ENCODE results near the gene SMAD9.

SMAD9 gene

GRCh38 chr13:36862002-36862685 lies 57.9 kb downstream of the SMAD9 start:
- no peaks in the 10 kb centered on the region for H3K9me3 ChIP-seq (ENCODE audit: insufficient read depth, low read length)
- H3K27me3 ChIP-seq (ENCODE audit: low read depth, low read length), result peaks cover 36% of the 10 kb centered on the region
- no peak overlapping the region for H3K27ac ChIP-seq (ENCODE audit: low read length)
- H3K4me1 ChIP-seq (ENCODE audit: low read length), result no peaks in the 10 kb centered on the region
- H3K4me3 ChIP-seq (ENCODE audit: low read length), result no peak overlapping the region
- no peaks in the 10 kb centered on the region for H4K20me1 ChIP-seq (ENCODE audit: insufficient read depth, low read length)
- TF ChIP-seq CTCF (IDR thresholded peaks at IDR 0.05; ENCODE audit: low read depth, low read length) (no peak), EZH2phosphoT487 (IDR thresholded peaks at IDR 0.05; ENCODE audit: low read depth) (no peak)
- no peak overlapping the region for H2AFZ ChIP-seq (ENCODE audit: low read depth, low read length)
- no peaks in the 10 kb centered on the region for H3K36me3 ChIP-seq (replicated peaks; ENCODE audit: low read depth, low read length)
- no peak overlapping the region for H3K9ac ChIP-seq (ENCODE audit: low read length)
- H3K79me2 ChIP-seq (ENCODE audit: low read length), result no peaks in the 10 kb centered on the region
- H3K4me2 ChIP-seq (ENCODE audit: low read length), result no peak overlapping the region

GRCh38 chr13:36859259-36859658 lies 60.8 kb downstream of the SMAD9 start:
- Histone ChIP-seq H3K36me3 (replicated peaks; ENCODE audit: low read depth, low read length) (no peaks in the 10 kb centered on the region), H3K4me1 (ENCODE audit: low read length) (no peaks in the 10 kb centered on the region), H3K9ac (ENCODE audit: low read length) (no peak overlapping the region), H3K4me2 (ENCODE audit: low read length) (no peak overlapping the region), H2AFZ (ENCODE audit: low read depth, low read length) (no peak overlapping the region), H3K79me2 (ENCODE audit: low read length) (no peaks in the 10 kb centered on the region), H3K4me3 (ENCODE audit: low read length) (no peak overlapping the region), H3K27ac (ENCODE audit: low read length) (no peak overlapping the region), H3K27me3 (ENCODE audit: low read depth, low read length) (peaks cover 12% of the 10 kb centered on the region), H3K9me3 (ENCODE audit: insufficient read depth, low read length) (no peaks in the 10 kb centered on the region), H4K20me1 (ENCODE audit: insufficient read depth, low read length) (no peaks in the 10 kb centered on the region)
- TF ChIP-seq CTCF (IDR thresholded peaks at IDR 0.05; ENCODE audit: low read depth, low read length) (no peak), EZH2phosphoT487 (IDR thresholded peaks at IDR 0.05; ENCODE audit: low read depth) (no peak)

- no peak overlapping the region for H3K9ac ChIP-seq (ENCODE audit: low read length)
- H3K4me2 ChIP-seq (ENCODE audit: low read length), result no peak overlapping the region
- no peak for TF ChIP-seq EZH2phosphoT487 (IDR thresholded peaks at IDR 0.05; ENCODE audit: low read depth)
- peak; percentile 67 for TF ChIP-seq CTCF (IDR thresholded peaks at IDR 0.05; ENCODE audit: low read depth, low read length)
- no peaks in the 10 kb centered on the region for H3K9me3 ChIP-seq (ENCODE audit: insufficient read depth, low read length)
- no peak overlapping the region for H3K27ac ChIP-seq (ENCODE audit: low read length)
- no peaks in the 10 kb centered on the region for H3K4me1 ChIP-seq (ENCODE audit: low read length)
- peaks cover 2% of the 10 kb centered on the region; the same call in 1 of the 2 replicates for H3K27me3 ChIP-seq (ENCODE audit: low read depth, low read length)
- H3K4me3 ChIP-seq (ENCODE audit: low read length), result no peak overlapping the region
- H2AFZ ChIP-seq (ENCODE audit: low read depth, low read length), result no peak overlapping the region
- no peaks in the 10 kb centered on the region for H3K36me3 ChIP-seq (replicated peaks; ENCODE audit: low read depth, low read length)
- no peaks in the 10 kb centered on the region for H4K20me1 ChIP-seq (ENCODE audit: insufficient read depth, low read length)
- H3K79me2 ChIP-seq (ENCODE audit: low read length), result no peaks in the 10 kb centered on the region
Measured at GRCh38 chr13:36858290-36858689, 61.7 kb downstream of the SMAD9 start.

GRCh38 chr13:36857253-36857652 lies 62.8 kb downstream of the SMAD9 start:
- TF ChIP-seq CTCF (IDR thresholded peaks at IDR 0.05; ENCODE audit: low read depth, low read length), result no peak
- TF ChIP-seq EZH2phosphoT487 (IDR thresholded peaks at IDR 0.05; ENCODE audit: low read depth), result no peak
- no peaks in the 10 kb centered on the region for H3K79me2 ChIP-seq (ENCODE audit: low read length)
- no peak overlapping the region for H3K27ac ChIP-seq (ENCODE audit: low read length)
- no peak overlapping the region for H3K9ac ChIP-seq (ENCODE audit: low read length)
- H3K4me3 ChIP-seq (ENCODE audit: low read length), result no peak overlapping the region
- H3K4me2 ChIP-seq (ENCODE audit: low read length), result no peak overlapping the region
- no peak overlapping the region for H2AFZ ChIP-seq (ENCODE audit: low read depth, low read length)
- H3K27me3 ChIP-seq (ENCODE audit: low read depth, low read length), result no peaks in the 10 kb centered on the region
- no peaks in the 10 kb centered on the region for H4K20me1 ChIP-seq (ENCODE audit: insufficient read depth, low read length)
- no peaks in the 10 kb centered on the region for H3K36me3 ChIP-seq (replicated peaks; ENCODE audit: low read depth, low read length)
- H3K9me3 ChIP-seq (ENCODE audit: insufficient read depth, low read length), result no peaks in the 10 kb centered on the region
- peaks cover 6% of the 10 kb centered on the region for H3K4me1 ChIP-seq (ENCODE audit: low read length)

Data from OCI-LY3 (cell line).